PC-9 (cell line): Measurements from ENCODE around the gene EXOC2.

Experiments
- EZH2 ChIP-seq: fragments of 200-600 bp; sonication (generic); IDR thresholded peaks from 2 replicates; pipeline ENCODE4 v1.8.0; 2017; ENCODE audit warnings: antibody characterized with exemption, low read depth
- TF ChIP-seq, protein P1 (sequence below): fragments of 200-600 bp; sonication (generic); conservative IDR thresholded peaks from 2 replicates; pipeline ENCODE4 v1.6.1; 2017; ENCODE audit warnings: mixed run types, antibody characterized with exemption, mild to moderate bottlenecking, moderate library complexity

DNA sequence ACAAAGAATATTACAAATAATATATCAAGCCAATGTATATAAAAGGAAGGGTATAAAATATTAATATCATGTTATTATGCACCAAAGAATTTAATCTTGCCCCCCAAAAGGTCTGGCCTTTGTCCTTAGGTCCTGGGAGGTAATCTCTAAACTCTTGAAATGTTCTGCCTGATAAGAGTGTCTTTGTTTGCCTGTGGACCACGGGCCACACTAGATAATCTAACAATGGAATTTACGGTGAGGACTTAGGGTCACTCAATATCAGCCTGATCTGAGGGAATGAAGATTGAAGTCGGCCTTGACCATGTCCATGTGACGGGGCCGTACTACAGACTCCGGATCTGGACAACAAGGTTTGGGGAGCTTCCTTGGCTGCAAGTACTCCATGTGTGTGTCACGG lies 79.0 kb downstream of the EXOC2 start:
- TF ChIP-seq, protein P1, sequence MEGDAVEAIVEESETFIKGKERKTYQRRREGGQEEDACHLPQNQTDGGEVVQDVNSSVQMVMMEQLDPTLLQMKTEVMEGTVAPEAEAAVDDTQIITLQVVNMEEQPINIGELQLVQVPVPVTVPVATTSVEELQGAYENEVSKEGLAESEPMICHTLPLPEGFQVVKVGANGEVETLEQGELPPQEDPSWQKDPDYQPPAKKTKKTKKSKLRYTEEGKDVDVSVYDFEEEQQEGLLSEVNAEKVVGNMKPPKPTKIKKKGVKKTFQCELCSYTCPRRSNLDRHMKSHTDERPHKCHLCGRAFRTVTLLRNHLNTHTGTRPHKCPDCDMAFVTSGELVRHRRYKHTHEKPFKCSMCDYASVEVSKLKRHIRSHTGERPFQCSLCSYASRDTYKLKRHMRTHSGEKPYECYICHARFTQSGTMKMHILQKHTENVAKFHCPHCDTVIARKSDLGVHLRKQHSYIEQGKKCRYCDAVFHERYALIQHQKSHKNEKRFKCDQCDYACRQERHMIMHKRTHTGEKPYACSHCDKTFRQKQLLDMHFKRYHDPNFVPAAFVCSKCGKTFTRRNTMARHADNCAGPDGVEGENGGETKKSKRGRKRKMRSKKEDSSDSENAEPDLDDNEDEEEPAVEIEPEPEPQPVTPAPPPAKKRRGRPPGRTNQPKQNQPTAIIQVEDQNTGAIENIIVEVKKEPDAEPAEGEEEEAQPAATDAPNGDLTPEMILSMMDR, result no peak
- TF ChIP-seq EZH2, result no peak
